NCI-H1105 (cell line): ENCODE data around the gene CTTNBP2NL.

Source experiments
- DNase-seq: peaks from one replicate; lab custom pipeline; 2025; lab: John Stamatoyannopoulos, UW

CTTNBP2NL gene

GRCh38 chr1:112507336-112507735 is 111.3 kb downstream of the CTTNBP2NL start:
- no peak for DNase-seq

DNA sequence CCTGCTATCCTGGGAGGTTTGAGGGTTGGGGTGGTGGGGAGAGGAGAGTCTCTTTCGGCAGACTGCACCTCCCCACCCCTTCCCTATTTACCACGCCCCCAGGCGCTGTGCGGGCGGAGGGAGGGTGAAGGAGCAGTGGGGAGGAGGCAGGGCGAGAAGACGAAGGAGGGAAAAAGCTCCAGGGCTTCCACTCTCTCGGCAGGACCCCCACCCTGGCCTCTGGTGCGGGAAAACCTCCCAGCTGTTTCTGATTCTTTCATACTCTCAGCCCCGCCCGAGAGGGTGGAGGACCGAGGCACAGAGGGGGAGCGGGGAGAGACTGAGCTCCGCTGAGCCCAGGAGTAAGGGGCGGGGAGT is 111.9 kb downstream of the CTTNBP2NL start:
- DNase-seq, result peak; percentile 25

DNA sequence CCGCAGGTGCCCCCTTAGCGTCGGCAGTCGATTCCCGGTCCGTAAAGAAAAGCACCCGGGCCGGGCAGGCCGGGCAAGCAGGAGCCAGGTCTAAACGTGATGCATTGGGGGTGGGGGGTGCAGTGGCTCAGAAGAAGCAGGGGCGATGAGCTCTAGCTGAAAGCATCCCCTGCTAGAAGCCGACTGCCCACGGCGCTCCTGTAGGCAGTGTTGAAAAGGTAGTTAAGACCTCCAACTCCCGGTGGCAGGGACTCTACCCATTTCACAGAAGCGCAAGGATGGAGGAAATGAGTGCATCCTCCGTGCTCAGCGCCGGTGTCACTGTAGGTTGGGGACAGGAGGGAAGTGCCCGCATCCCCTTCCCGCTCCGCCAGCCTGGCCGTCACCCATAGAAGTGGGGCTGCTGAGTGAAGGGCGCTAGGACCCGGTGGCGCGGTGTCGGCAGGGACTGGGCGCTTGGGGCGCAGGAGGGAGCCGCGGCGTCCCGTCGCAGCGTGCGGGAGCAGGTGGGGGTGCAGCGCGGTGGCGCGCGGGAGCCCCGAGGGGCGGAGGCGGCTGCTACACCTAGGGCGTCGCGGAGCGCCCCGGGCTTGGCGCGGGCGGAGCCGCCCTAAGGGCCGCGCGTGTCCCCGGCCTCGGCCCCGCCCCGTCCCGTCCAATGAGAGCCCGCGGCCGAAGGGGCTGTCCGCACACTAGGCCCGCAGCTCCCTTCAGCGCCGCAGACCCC is 112.4 kb downstream of the CTTNBP2NL start, which contains the start of gene WNT2B:
WNT2B (plus strand) TSS at position 688 of the 727 bp plus-strand sequence. CDS start 298 bp downstream, outside the sequence.
- DNase-seq, result peak; percentile 17

- DNase-seq, result no peak
These were observed 113.1 kb downstream of the CTTNBP2NL start for GRCh38 chr1:112509005-112509659.

DNA sequence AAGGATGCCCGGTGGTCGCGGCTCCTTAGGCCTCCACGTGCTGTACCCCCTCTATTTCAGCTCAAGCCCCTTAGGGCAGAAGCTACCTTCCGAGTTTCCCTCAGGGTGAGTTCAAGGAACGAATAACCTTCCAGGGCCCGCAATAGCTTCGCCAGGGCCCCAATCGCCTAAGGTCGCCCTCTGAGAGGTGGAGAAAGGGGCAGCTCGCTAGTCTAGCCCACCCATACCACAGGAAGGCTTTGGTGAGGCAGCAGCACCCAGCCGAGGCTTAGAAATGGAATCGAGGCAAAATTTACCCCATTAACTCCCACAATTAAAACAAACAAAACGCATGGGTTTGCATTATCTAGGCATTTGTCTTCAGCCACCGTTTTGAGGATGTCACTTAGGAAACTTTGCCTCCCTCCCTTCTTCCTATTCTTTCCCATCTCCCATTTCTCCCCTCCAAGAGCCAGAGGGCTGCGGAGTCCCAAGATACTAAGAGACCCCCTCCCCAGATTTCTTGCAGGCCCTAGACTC is 113.7 kb downstream of the CTTNBP2NL start:
- DNase-seq, result no peak

- DNase-seq, result no peak
These were observed 114.3 kb downstream of the CTTNBP2NL start for GRCh38 chr1:112510340-112510739.
